Stimulated activated CD4-positive, alpha-beta T cell treated with anti-CD3 and anti-CD28 coated beads, Interleukin-4, amount 100 ng/mL, for 1 hour (primary cell): ENCODE results near the gene ZNF506.
"Not testable (repeated sequence)": the region's sequence is repeated elsewhere in the genome, so short reads cannot be mapped to it uniquely, and the experiment has no call there.

Source experiments
- DNase-seq: peaks from one replicate; pipeline ENCODE4 v3.0.0-alpha.2; 2020

ZNF506 gene

GRCh38 chr19:19743921-19744320 lies 77.6 kb downstream of the ZNF506 start:
- DNase-seq, result not testable (repeated sequence)

GRCh38 chr19:19743176-19743575 lies 78.4 kb downstream of the ZNF506 start:
- DNase-seq, result no peak

GRCh38 chr19:19742773-19743172 lies 78.8 kb downstream of the ZNF506 start:
- DNase-seq, result no peak
